GM21447 (cell line): ENCODE measurements around the gene GRB10.

Source experiments
- ATAC-seq: cut with Tn5 transposase; IDR thresholded peaks from one replicate; pipeline ENCODE4 v1.9.1; 2021; ENCODE audit not compliant: unreplicated experiment

Gene GRB10

DNA sequence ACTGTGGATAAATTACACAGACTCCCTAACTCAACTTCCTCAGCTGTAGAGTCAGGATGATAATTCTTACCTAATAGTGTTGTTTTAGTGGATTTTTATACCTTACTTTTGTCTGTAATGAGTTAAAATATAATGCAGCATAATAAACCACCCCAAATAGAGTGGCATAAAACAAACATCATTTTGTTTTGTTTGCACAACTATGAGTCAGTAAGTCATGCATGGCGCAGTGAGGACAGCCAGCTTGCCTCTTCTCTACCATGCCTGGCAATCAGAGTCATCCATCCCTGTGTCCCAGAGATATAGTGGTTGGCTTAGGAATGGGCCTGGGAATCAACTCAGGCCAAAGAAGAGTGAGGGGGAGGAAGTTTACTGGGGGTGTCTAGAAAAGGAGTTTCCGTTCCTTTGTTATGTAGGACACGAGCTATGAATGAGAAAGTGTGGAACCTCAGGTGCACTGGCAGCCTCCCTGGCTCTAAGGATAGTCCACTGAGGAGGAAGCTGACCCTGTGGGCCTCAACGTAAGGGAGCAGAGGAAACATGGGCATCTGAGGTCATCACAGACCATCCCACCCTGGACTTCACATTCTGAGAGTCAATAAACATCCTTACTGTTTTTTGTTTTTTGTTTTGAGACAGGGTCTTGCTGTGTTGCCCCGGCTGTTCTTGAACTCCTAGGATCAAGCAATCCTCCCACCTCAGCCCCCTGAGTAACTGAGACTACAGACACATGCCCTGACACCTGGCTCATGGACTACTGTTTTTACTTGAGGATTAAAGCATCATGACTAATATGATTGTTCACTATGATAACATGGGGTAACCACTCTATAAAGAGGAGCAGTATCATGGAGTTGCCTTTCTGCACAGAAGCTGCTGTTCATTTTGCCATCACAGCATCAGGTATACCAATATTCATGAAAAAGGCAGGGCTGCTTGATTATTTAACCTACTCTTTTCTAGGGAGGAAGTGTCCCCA lies 21.0 kb upstream of the GRB10 start:
- no peak for ATAC-seq

- no peak for ATAC-seq
These were observed 19.2 kb upstream of the GRB10 start for GRCh38 chr7:50801907-50802306.

- no peak for ATAC-seq
These were observed 17.2 kb upstream of the GRB10 start for GRCh38 chr7:50799873-50800272.

DNA sequence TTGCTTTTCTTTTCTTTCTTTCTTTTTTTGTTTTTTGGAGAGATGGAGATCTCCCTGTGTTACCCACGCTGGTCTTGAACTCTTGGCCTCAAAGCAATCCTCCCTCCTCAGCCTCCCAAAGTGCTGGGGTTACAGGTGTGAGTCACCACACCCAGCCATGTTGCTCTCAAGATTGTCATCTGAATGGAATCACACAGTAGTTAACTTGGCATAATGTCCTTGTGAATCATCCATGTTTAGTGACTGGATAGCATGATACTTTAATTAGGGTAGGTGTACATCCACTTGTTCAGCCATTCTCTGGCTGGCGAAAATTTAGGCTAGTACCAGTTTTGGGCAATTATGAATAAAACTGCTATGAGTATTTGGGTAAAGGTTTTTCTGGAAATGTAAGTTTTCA lies 15.4 kb upstream of the GRB10 start:
- ATAC-seq, result no peak

DNA sequence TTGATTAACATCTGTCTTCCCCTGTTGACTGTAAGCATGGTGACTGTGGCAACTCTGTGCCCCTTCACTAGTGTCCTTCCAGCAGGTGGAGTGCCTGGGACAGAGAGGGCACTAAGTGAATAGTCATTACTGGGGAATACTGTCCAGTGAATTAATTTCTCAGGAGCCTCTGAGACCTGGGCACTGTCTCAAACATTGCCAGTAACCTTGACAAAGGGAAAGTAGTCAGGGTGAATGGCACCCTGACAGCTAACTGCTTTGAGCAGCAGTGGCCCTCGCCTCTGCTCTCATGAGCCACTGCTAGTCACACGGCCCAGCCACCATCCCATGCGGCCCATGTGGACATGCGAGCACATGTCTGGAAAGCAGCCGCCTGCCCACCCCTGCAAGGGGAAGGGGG lies 13.1 kb upstream of the GRB10 start:
- no peak for ATAC-seq

- ATAC-seq, result no peak
These were observed 12.6 kb upstream of the GRB10 start for GRCh38 chr7:50795253-50795652.

DNA sequence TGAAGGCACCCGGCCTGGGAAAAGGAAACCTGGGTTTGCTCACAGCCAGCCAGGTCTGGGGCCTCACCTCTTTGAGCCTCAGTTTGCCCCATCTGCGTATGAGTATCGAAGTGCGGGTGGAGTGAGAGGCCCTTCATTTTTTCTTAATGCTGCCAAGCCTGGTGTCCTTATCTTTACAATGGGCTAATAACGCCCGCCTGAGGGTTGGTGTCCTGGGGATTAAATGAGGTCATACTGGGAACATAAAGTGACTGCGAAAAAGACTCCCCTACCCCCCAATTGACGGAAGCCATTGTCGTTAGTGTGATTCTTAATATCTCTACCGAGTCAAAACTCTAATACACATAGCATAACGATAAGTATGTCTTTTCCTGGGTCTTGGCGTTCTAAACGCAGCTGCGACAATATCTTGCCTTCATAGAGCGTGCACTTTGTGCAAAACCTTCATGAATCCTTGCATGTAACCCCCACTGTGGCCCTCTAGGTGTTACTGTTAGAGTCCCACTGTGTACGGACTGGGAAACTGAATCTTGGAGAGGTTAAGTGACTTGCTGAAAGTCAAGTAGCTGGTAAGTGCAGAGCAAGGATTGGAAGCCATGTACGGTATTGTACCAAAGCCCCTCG lies 11.4 kb upstream of the GRB10 start:
- no peak for ATAC-seq

- ATAC-seq, result no peak
These were observed 10.6 kb upstream of the GRB10 start for GRCh38 chr7:50793120-50793946.

DNA sequence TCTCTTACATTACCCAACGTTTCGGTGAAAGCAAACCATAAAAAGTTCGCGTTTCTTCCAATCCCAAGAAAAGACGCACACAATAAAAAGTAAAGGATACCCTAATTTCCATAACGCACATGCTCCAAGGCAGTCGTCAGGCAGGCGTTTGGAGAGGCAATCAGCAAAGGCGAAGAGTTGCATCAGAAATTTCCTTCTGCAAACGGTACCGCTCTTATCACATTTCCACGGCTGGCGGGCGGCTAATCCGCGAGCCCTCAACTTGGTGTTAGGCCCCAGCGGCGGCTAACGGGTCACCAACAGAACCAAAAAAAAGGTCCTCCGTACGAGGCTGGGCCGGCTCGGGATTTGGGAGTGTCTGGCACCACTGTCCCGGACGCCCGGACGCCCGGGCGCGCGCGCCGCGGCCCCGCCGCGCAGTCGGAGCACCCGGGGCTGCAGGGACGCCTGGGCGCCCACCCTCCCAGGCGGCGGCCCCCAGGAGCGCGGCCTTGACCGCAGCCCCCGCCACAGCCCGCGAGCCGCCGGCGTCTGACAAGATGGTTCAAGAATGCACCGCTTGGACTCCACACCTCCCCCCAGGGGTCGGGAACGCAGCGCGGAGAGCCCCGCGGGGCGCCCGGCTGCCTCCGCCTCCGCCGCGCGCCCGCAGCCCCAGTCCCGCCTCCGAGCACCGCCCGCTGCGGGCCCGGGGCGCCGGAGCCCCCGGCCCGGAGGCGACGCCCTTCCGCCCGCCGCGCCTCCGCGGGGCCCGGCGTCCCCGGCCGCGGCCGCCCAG lies 9.8 kb upstream of the GRB10 start:
- ATAC-seq, result no peak

- ATAC-seq, result no peak
These were observed 9.2 kb upstream of the GRB10 start for GRCh38 chr7:50791938-50792341.

- ATAC-seq, result no peak
These were observed 8.8 kb upstream of the GRB10 start for GRCh38 chr7:50791363-50791937.

DNA sequence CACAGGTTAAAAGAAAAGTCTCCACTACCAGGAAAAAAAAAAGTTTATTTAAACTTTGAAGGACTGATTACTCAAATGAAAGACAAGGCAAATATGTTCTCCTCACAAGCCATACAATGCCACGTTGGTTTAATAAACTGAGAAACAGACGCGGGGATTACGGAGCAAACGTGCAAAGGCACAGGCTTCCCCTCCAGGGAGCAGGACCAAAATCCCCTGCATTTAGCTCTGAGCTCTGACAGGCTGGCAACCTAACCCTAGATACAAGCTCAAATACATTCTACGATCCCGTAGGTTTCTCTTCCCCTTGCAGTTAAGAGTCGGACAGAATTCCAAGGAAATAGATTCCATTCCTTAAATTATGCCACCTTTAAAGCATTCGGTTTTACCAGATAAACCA lies 7.7 kb upstream of the GRB10 start:
- no peak for ATAC-seq

DNA sequence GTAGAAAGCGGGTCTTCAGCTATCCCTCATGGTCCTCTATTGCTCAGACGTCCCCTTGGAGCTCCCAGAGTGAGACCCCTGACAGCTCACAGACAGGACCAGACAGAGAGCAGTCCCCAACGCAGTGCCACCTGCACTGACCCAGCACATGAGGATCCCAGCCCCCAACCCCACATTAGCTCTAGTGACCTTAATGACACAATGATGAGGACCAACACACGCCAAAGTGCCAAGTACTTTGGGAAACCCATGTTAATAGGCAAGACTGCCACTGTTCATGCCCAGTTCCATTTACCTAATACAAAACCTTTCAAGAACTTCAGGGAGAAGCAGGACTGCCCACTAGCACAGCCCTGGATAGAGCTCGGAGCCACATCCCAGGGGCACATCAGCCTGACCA lies 5.7 kb upstream of the GRB10 start:
- no peak for ATAC-seq

GRCh38 chr7:50787825-50788224 lies 5.1 kb upstream of the GRB10 start:
- ATAC-seq, result no peak

GRCh38 chr7:50785346-50785745 lies 2.6 kb upstream of the GRB10 start:
- no peak for ATAC-seq

DNA sequence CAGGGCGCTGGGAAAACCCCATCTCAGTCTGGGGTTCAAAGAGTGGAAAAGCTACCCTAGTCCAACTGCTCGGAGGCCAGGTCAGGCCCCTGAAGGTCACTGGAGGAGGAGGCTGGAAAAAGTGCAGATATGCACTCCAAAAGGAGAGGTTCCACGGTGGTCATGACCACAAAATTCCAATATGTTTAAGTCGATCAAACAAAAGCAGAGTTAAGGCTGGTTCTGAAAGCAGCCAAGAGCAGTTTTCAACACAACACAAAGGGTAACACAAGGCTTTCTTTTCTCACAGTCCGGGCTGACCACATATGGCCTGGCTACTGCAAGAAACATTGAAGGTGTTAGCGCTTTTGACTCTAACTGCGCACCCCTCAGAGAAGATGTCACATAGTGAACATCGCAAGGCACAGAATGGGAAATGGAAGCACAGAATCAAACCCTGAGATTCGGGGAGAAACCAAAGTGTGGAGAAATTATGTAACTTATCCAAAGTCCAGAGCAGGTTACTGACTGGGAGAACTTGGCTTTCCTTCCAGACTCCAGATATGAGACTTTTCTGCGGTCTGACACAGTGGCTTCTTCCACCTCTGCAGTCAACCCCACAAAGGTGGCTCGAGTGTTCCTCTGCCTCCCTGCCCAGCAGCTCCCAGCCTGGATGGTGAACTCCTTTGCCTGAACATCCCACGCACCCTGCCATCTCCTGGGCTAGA lies 1.3 kb upstream of the GRB10 start:
- ATAC-seq, result no peak

DNA sequence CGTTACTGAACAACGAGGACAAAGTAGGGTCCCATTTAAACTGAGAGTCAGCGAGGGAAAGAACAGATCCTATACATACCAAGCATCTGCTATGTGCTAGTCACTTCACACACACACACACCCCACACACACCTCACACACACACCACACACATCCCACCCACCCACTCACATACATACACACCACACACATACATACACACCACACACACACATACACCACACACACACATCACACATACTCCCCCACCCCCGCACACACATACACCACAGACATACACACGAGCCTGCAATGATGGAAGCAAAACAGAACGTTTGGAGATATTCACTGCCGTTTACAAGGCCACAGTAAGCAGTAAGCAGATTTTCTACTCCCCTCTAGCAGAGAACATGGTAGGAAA lies 607 bp upstream of the GRB10 start:
- ATAC-seq, result no peak

DNA sequence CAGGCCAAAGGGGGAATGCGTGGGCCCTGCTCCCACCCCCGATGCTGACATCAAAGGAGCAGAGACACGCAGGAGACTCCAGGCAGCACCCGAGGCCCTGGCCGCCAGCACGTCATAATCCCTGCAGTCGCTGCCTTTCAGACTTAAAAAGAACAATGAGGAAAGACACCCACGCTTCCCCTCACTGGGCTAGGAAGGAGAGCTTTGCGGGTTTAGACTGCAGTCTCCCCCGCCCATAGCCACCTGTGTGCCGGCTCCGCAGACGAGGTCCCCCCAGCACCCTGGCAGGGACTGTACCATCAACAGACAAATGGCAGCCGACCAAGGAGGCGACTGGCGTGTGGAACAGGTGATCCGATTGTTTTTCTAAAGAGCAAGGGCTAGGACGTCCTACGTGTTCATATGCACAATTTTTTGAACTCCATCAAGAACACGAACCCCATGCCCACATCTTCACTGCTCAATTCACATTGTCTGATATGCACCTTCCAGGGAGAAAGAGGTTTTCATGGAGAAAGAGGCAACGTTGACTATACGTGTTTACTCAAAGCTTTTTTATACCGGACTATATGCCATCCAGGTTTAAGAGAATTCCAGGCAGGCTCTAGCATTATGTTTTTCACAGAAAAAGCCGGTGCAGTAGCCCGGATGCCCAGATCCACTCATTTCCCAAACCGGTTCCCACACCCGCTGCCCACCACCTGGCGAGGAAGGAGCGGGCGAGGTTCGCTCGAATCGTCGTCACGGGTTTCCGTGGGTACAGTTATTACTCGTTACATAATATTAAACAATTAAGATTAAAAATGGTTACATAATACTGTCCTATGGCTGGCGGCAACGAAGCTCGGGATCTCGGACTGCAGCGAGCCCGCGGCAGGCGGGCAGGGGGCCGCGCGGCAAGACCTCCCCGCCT lies 1.1 kb downstream of the GRB10 start:
- ATAC-seq, result no peak

GRCh38 chr7:50780436-50780835 lies 2.3 kb downstream of the GRB10 start:
- ATAC-seq, result no peak
